Esophagus squamous epithelium (tissue), 5 donors: ENCODE data around the gene ZNF385B. TPM values are rescaled to one million over a fixed set of nuclear protein-coding genes. Genes with fewer than 3 reads are reported as not detected.

ENCODE experiments used
- DNase-seq: peaks from one replicate; lab custom pipeline; 2025; lab: John Stamatoyannopoulos, UW
- H3K27ac ChIP-seq, 4 donors: fragments of 200-600 bp; sonication (generic); one replicate each; pipeline ENCODE4 v1.5.1; 2016 to 2019; ENCODE audit warnings: mild to moderate bottlenecking in 1 of 4
- H3K27me3 ChIP-seq, 4 donors: fragments of 200-600 bp; sonication (generic); 1 replicate in 3 of 4; 2 replicates in 1 of 4; pipeline versions ENCODE4 v1.5.1 to v1.6.0; 2017 to 2021; ENCODE audit warnings: antibody characterized with exemption in 1 of 4
- H3K36me3 ChIP-seq, 3 donors: fragments of 200-600 bp; sonication (generic); one replicate each; pipeline ENCODE4 v1.5.1; 2016 to 2019
- H3K4me1 ChIP-seq, 3 donors: fragments of 200-600 bp; sonication (generic); one replicate each; pipeline ENCODE4 v1.5.1; 2017 to 2019
- H3K4me3 ChIP-seq, 4 donors: fragments of 200-600 bp; sonication (generic); 1 replicate in 3 of 4; 2 replicates in 1 of 4; pipeline ENCODE4 v1.5.1; 2016 to 2019; ENCODE audit warnings: mild to moderate bottlenecking in 2 of 4, moderate library complexity in 1 of 4
- H3K9me3 ChIP-seq, 3 donors: fragments of 200-600 bp; sonication (generic); one replicate each; pipeline ENCODE4 v1.5.1; 2016 to 2019
- CTCF ChIP-seq, 6 experiments: fragments of 450-650 bp in 4 of 6; fragments of 200-600 bp in 2 of 6; sonication (generic) in 2 of 6; IDR thresholded peaks; one replicate each; pipeline ENCODE4 v1.5.1; 2016 to 2019; ENCODE audit warnings: antibody characterized with exemption in 6 of 6, mild to moderate bottlenecking in 4 of 6, moderate library complexity in 4 of 6
- POLR2A ChIP-seq, 4 donors: fragments of 450-650 bp; IDR thresholded peaks; one replicate each; pipeline ENCODE4 v1.6.1; 2017; ENCODE audit warnings: antibody characterized with exemption in 4 of 4, mild to moderate bottlenecking in 4 of 4, moderate library complexity in 3 of 4
- WGBS, 2 donors: methylation state at CpG; one replicate each; pipeline ENCODE4 v1.1.5; 2018; 5-methylcytosine and 5-hydroxymethylcytosine counted together
- intact Hi-C: fragments of 100-400 bp; cut with DNase I; formaldehyde crosslinking; loops from one replicate; pipeline ENCODE4 v1.15.0; 2022
- total RNA-seq, 4 donors: library from RNA; depleted of rRNA; stranded (reverse); fragments of >200 nt; gene quantifications; one replicate each; pipeline ENCODE4 v1.1.0, GENCODE V29; 2016
- donor health status: DM: yes; HTN: yes; CAD: no.

Gene ZNF385B
- total RNA-seq, 4 donors from 2014 or later: 0.44 to 3.1 (median 0.44) TPM; not detected in 1

- Histone ChIP-seq H3K27ac (no peak overlapping the region), H3K4me1 (no peaks in the 10 kb centered on the region), H3K4me3 (no peak overlapping the region), H3K27me3 (no peaks in the 10 kb centered on the region), H3K9me3 (no peaks in the 10 kb centered on the region), H3K36me3 (no peaks in the 10 kb centered on the region)
- DNase-seq: no peak
- intact Hi-C loops: no loop called here
- TF ChIP-seq POLR2A (IDR thresholded peaks at IDR 0.05): no peak
- no peak for TF ChIP-seq CTCF (IDR thresholded peaks at IDR 0.05)
- WGBS, 2 donors: 50 to 52% methylated on average over 5 of the region's 5 CpGs
These were observed 65.0 kb downstream of the ZNF385B start for GRCh38 chr2:179796213-179797007.

GRCh38 chr2:179793902-179794301 is 67.5 kb downstream of the ZNF385B start:
- no peak for DNase-seq
- H3K4me1 ChIP-seq: peaks cover 0 to 8% (median 0%) of the 10 kb centered on the region in 3 donors
- no peaks in the 10 kb centered on the region for H3K36me3 ChIP-seq
- H3K4me3 ChIP-seq: no peak overlapping the region
- H3K9me3 ChIP-seq: no peaks in the 10 kb centered on the region
- H3K27ac ChIP-seq: no peak overlapping the region
- H3K27me3 ChIP-seq: no peaks in the 10 kb centered on the region
- intact Hi-C loops: no loop called here
- TF ChIP-seq POLR2A (IDR thresholded peaks at IDR 0.05): no peak
- no peak for TF ChIP-seq CTCF (IDR thresholded peaks at IDR 0.05)

GRCh38 chr2:179793238-179793637 is 68.2 kb downstream of the ZNF385B start:
- WGBS, 2 donors: 74 to 75% methylated on average over 2 of the region's 2 CpGs
- Histone ChIP-seq H3K9me3 (no peaks in the 10 kb centered on the region), H3K27ac (no peak overlapping the region), H3K27me3 (no peaks in the 10 kb centered on the region), H3K4me1 (peaks cover 0 to 8% (median 0%) of the 10 kb centered on the region in 3 donors), H3K36me3 (no peaks in the 10 kb centered on the region), H3K4me3 (no peak overlapping the region)
- TF ChIP-seq POLR2A (IDR thresholded peaks at IDR 0.05) (no peak), CTCF (IDR thresholded peaks at IDR 0.05) (no peak)
- no peak for DNase-seq
- intact Hi-C loops: no loop called here

- Histone ChIP-seq H3K27me3 (no peaks in the 10 kb centered on the region), H3K27ac (no peak overlapping the region), H3K9me3 (no peaks in the 10 kb centered on the region), H3K4me1 (peaks cover 0 to 8% (median 0%) of the 10 kb centered on the region in 3 donors), H3K4me3 (no peak overlapping the region), H3K36me3 (no peaks in the 10 kb centered on the region)
- no peak for DNase-seq
- intact Hi-C loops: no loop called here
- WGBS, 2 donors: 42 to 59% methylated on average over 3 of the region's 3 CpGs
- TF ChIP-seq POLR2A (IDR thresholded peaks at IDR 0.05) (no peak), CTCF (IDR thresholded peaks at IDR 0.05) (no peak)
These were observed 70.9 kb downstream of the ZNF385B start for GRCh38 chr2:179790235-179791217.
